H1 (cell line): ENCODE data around the gene KCNB1. TPM values are rescaled to one million over a fixed set of nuclear protein-coding genes. Genes with fewer than 3 reads are reported as not detected.

ENCODE experiments used
- CTCF ChIA-PET: fragments of 300-600 bp; sonication (Branson Sonifier 250); formaldehyde crosslinking; loops from one replicate; lab custom pipeline; 2021; ENCODE audit not compliant: partially characterized antibody; lab: Charles Lee
- POLR2A ChIA-PET: fragments of 300-600 bp; sonication (Branson Sonifier 250); formaldehyde crosslinking; loops from one replicate; lab custom pipeline; 2021; ENCODE audit warnings: inconsistent platforms; ENCODE audit not compliant: partially characterized antibody; lab: Charles Lee
- DNase-seq, 2 experiments: peaks; one replicate each; pipeline versions ENCODE4 v3.0.0 to v3.0.0-alpha.2; 2010 to 2022; ENCODE audit warnings: low spot score in 2 of 2, low read depth in 1 of 2, mixed read lengths in 1 of 2
- FAIRE-seq: peaks from 2 replicates; lab custom pipeline; 2011; peaks lifted over from hg19 to GRCh38; lab: Jason Lieb, UNC
- H2AFZ ChIP-seq: 2 replicates; pipeline ENCODE4 v1.8.1; 2012; ENCODE audit warnings: low read length, inconsistent platforms
- H2AK5ac ChIP-seq: 2 replicates; pipeline ENCODE4 v1.6.1; 2013; ENCODE audit warnings: low read depth, low read length
- H2BK120ac ChIP-seq: replicated peaks from 2 replicates; pipeline ENCODE3; 2013; ENCODE audit warnings: low read depth, low read length, inconsistent platforms
- H2BK12ac ChIP-seq: 2 replicates; pipeline ENCODE4 v1.6.1; 2013; ENCODE audit warnings: low read depth, low read length
- H2BK15ac ChIP-seq: 2 replicates; pipeline ENCODE4 v1.6.1; 2013; ENCODE audit warnings: low read length
- H2BK20ac ChIP-seq: 2 replicates; pipeline ENCODE4 v1.6.1; 2013; ENCODE audit warnings: low read length
- H2BK5ac ChIP-seq: 2 replicates; pipeline ENCODE4 v1.6.1; 2013; ENCODE audit warnings: low read depth, low read length
- H3K14ac ChIP-seq: 2 replicates; pipeline ENCODE4 v1.6.1; 2013; ENCODE audit warnings: inconsistent platforms; ENCODE audit not compliant: insufficient read length
- H3K18ac ChIP-seq: 2 replicates; pipeline ENCODE4 v1.6.1; 2013; ENCODE audit warnings: low read length; ENCODE audit errors: extremely low read depth
- H3K23ac ChIP-seq: 2 replicates; pipeline ENCODE4 v1.6.1; 2013; ENCODE audit warnings: inconsistent platforms; ENCODE audit not compliant: insufficient read length
- H3K23me2 ChIP-seq: 2 replicates; pipeline ENCODE4 v1.6.1; 2013; ENCODE audit warnings: low read depth, low read length
- H3K27ac ChIP-seq: 2 replicates; pipeline ENCODE4 v1.6.1; 2011; ENCODE audit warnings: low read depth, low read length, inconsistent platforms
- H3K27me3 ChIP-seq, 4 experiments: replicated peaks in 1 of 4; 1 replicate in 1 of 4; 2 replicates in 3 of 4; pipeline versions ENCODE4 v1.6.1 to v1.8.1; 2011 to 2013; ENCODE audit warnings: low read length in 3 of 4, mild to moderate bottlenecking in 3 of 4, inconsistent platforms in 2 of 4, mixed read lengths in 2 of 4, moderate library complexity in 1 of 4; ENCODE audit not compliant: control insufficient read depth in 3 of 4, insufficient read depth in 3 of 4; ENCODE audit errors: extremely low read depth in 1 of 4
- H3K36me3 ChIP-seq, 4 experiments: 2 replicates each; pipeline versions ENCODE4 v1.6.1 to v1.8.1; 2011 to 2013; ENCODE audit warnings: mild to moderate bottlenecking in 4 of 4, low read length in 3 of 4, moderate library complexity in 2 of 4, control low read depth in 1 of 4, inconsistent platforms in 1 of 4; ENCODE audit not compliant: insufficient read depth in 4 of 4, control insufficient read depth in 2 of 4
- H3K4ac ChIP-seq: replicated peaks from 2 replicates; pipeline ENCODE3; 2013; ENCODE audit warnings: low read length, low read depth, mixed read lengths, inconsistent platforms; ENCODE audit not compliant: insufficient read length
- H3K4me1 ChIP-seq, 4 experiments: replicated peaks in 1 of 4; 1 replicate in 1 of 4; 2 replicates in 3 of 4; pipeline versions ENCODE4 v1.6.1 to v1.8.1; 2011 to 2013; ENCODE audit warnings: low read length in 3 of 4, inconsistent platforms in 2 of 4, mixed read lengths in 1 of 4; ENCODE audit not compliant: insufficient read depth in 4 of 4, control insufficient read depth in 3 of 4
- H3K4me2 ChIP-seq, 2 experiments: 2 replicates each; pipeline versions ENCODE4 v1.6.1 to v1.8.1; 2011 to 2013; ENCODE audit warnings: low read depth in 2 of 2, low read length in 2 of 2, control low read depth in 1 of 2, inconsistent platforms in 1 of 2, mild to moderate bottlenecking in 1 of 2; ENCODE audit not compliant: insufficient read depth in 1 of 2
- H3K4me3 ChIP-seq, 4 experiments: fragments of 200-600, 300-600 bp in 1 of 4; sonication (generic), shearing (Covaris generic), sonication (Bioruptor Twin) in 1 of 4; 2 replicates each; pipeline versions ENCODE4 v1.5.1 to v1.8.1; 2011 to 2016; ENCODE audit warnings: low read length in 4 of 4, low read depth in 3 of 4, control low read depth in 2 of 4, inconsistent platforms in 2 of 4, mild to moderate bottlenecking in 2 of 4, mixed read lengths in 1 of 4, moderate library complexity in 1 of 4; ENCODE audit not compliant: insufficient read depth in 2 of 4; ENCODE audit errors: extremely low read depth in 1 of 4
- H3K56ac ChIP-seq: replicated peaks from 2 replicates; pipeline ENCODE3; 2013; ENCODE audit warnings: low read depth, mild to moderate bottlenecking, mixed read lengths, low read length, inconsistent platforms; ENCODE audit not compliant: insufficient read length
- H3K79me1 ChIP-seq: 2 replicates; pipeline ENCODE4 v1.6.1; 2013; ENCODE audit warnings: low read depth, low read length, control low read depth
- H3K79me2 ChIP-seq, 2 experiments: 2 replicates each; pipeline versions ENCODE4 v1.6.1 to v1.8.1; 2012 to 2013; ENCODE audit warnings: low read length in 2 of 2, mild to moderate bottlenecking in 2 of 2, inconsistent platforms in 1 of 2; ENCODE audit not compliant: insufficient read depth in 2 of 2, control insufficient read depth in 1 of 2
- H3K9ac ChIP-seq, 4 experiments: replicated peaks in 1 of 4; 1 replicate in 1 of 4; 2 replicates in 3 of 4; pipeline versions ENCODE4 v1.6.1 to v1.8.1; 2011 to 2013; ENCODE audit warnings: low read depth in 3 of 4, low read length in 3 of 4, control low read depth in 2 of 4, mild to moderate bottlenecking in 2 of 4, moderate library complexity in 2 of 4, inconsistent platforms in 1 of 4; ENCODE audit errors: extremely low read depth in 1 of 4
- H3K9me3 ChIP-seq, 2 experiments: 2 replicates each; pipeline versions ENCODE4 v1.6.1 to v1.8.1; 2012 to 2013; ENCODE audit warnings: mild to moderate bottlenecking in 2 of 2, moderate library complexity in 2 of 2, control low read depth in 1 of 2, inconsistent platforms in 1 of 2, low read depth in 1 of 2, low read length in 1 of 2, mixed read lengths in 1 of 2; ENCODE audit not compliant: insufficient read depth in 2 of 2
- H4K20me1 ChIP-seq, 2 experiments: replicated peaks in 1 of 2; 2 replicates each; pipeline versions ENCODE3 to v1.8.1; 2011 to 2013; ENCODE audit warnings: inconsistent platforms in 2 of 2, low read length in 2 of 2, mild to moderate bottlenecking in 1 of 2; ENCODE audit not compliant: insufficient read depth in 2 of 2, control insufficient read depth in 1 of 2
- H4K5ac ChIP-seq: 2 replicates; pipeline ENCODE4 v1.6.1; 2013; ENCODE audit warnings: low read length, low read depth, mixed read lengths, inconsistent platforms; ENCODE audit not compliant: insufficient read length
- H4K8ac ChIP-seq: 2 replicates; pipeline ENCODE4 v1.8.0; 2013; ENCODE audit warnings: mild to moderate bottlenecking, moderate library complexity, low read length, inconsistent platforms; ENCODE audit not compliant: insufficient read depth; ENCODE audit errors: extremely low read depth
- H4K91ac ChIP-seq: replicated peaks from 2 replicates; pipeline ENCODE3; 2013; ENCODE audit warnings: low read length, mixed read lengths, inconsistent platforms; ENCODE audit not compliant: insufficient read length
- CREB1 ChIP-seq: IDR thresholded peaks from 2 replicates; pipeline ENCODE4 v1.6.1; 2012; ENCODE audit warnings: inconsistent platforms
- HDAC2 ChIP-seq, 2 experiments: fragments of 300-600 bp in 1 of 2; sonication (generic) in 1 of 2; IDR thresholded peaks; 2 replicates each; pipeline ENCODE4 v1.6.1; 2011 to 2012; ENCODE audit warnings: low read depth in 2 of 2, low read length in 2 of 2, mild to moderate bottlenecking in 2 of 2, moderate library complexity in 2 of 2, borderline replicate concordance in 1 of 2, inconsistent platforms in 1 of 2
- KDM1A ChIP-seq: fragments of 200-600, 300-600 bp; sonication (generic); IDR thresholded peaks from 2 replicates; pipeline ENCODE4 v1.7.1; 2016; ENCODE audit warnings: mild to moderate bottlenecking, low read length, borderline replicate concordance
- NANOG ChIP-seq: IDR thresholded peaks from 2 replicates; pipeline ENCODE4 v1.6.1; 2011; ENCODE audit warnings: low read length, low read depth, mild to moderate bottlenecking, inconsistent platforms; ENCODE audit not compliant: insufficient read depth, poor library complexity, severe bottlenecking
- NRF1 ChIP-seq: IDR thresholded peaks from 2 replicates; pipeline ENCODE4 v1.6.1; 2011; ENCODE audit warnings: mild to moderate bottlenecking, low read depth, low read length, improper control_type of control experiment
- USF2 ChIP-seq: IDR thresholded peaks from 2 replicates; pipeline ENCODE4 v1.6.1; 2011; ENCODE audit warnings: low read length, improper control_type of control experiment
- WGBS, 2 experiments: shearing (Covaris generic) in 1 of 2; methylation state at CpG; one replicate each; pipeline versions ENCODE4 v1.1.6 to v1.1.7; 2013 to 2015; ENCODE audit warnings: low lambda C conversion rate in 2 of 2, mixed read lengths in 2 of 2, inconsistent platforms in 1 of 2, low coverage in 1 of 2, missing lambda C conversion rate in 1 of 2; ENCODE audit not compliant: insufficient replicate concordance in 2 of 2, insufficient coverage in 1 of 2, insufficient read length in 1 of 2; ENCODE audit errors: extremely low coverage in 1 of 2, missing lambda C conversion rate in 1 of 2; 5-methylcytosine and 5-hydroxymethylcytosine counted together
- polyA plus RNA-seq, 7 experiments: library from polyadenylated mRNA; depleted of rRNA in 3 of 7; stranded (reverse) in 5 of 7; unstranded in 2 of 7; fragments of >200 nt in 5 of 7; fragments of 200-250 nt in 2 of 7; gene quantifications; 1 replicate in 5 of 7; 2 replicates in 1 of 7; 4 replicates in 1 of 7; pipeline versions ENCODE4 v1.2.1 to v1.2.3, GENCODE V29; 2011 to 2013; ENCODE audit warnings: missing spikeins in 2 of 7, mixed read lengths in 2 of 7
- total RNA-seq: library from RNA; stranded (reverse); fragmentation: NEBNext Ultra II Directional; extraction: Animal tissue kit (Norgen Biotek cat#: 25700); gene quantifications from 2 replicates; pipeline ENCODE4 v1.2.1, GENCODE V29; 2021

Gene KCNB1
- total and polyA plus RNA-seq, 2 of the 8 experiments (the other 6 are each of a cell fraction or from before 2014, with no cell fraction given): 0.58 to 0.67 TPM

DNA sequence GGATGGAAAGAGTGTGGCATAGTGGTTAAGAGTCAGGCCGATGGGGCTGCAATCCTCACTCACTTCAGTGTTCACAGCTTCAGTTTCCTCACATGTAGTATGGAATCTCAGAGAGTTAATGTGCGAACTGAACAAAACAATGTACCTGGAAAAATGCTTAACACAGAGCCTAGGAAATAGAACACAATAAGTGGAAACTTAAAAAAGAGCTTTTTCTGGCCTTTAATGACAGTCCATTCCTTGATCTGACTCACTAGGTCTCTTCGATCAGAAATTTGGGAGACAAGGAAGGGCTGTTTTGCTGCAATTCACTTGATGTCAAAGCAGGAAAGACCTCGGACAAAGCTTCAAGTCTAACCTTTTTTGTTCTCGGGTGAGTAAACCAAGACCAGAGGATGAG, 56.1 kb downstream of the KCNB1 start:
- POLR2A ChIA-PET: no interaction called here
- no peak overlapping the region for H2BK120ac ChIP-seq

More for the DNA sequence above, 56.1 kb downstream of the KCNB1 start:
- no peak overlapping the region for H3K56ac ChIP-seq
- 88% methylated on average over 5 of the region's 5 CpGs; no CpG with 5 or more reads in 1 of the 2 experiments for WGBS, 2 experiments
- H3K4me3 ChIP-seq: no peak overlapping the region
- H2BK15ac ChIP-seq: no peak overlapping the region
- no peak overlapping the region for H4K8ac ChIP-seq
- no peak overlapping the region for H4K5ac ChIP-seq
- no peaks in the 10 kb centered on the region for H3K79me1 ChIP-seq
- no peaks in the 10 kb centered on the region for H3K79me2 ChIP-seq
- no peak overlapping the region for H3K27ac ChIP-seq
- H3K9ac ChIP-seq: no peak overlapping the region
- H2BK5ac ChIP-seq: no peak overlapping the region
- H4K20me1 ChIP-seq: peaks cover 0 to 2% of the 10 kb centered on the region in 2 experiments
- no peak overlapping the region for H3K18ac ChIP-seq
- H3K14ac ChIP-seq: no peak overlapping the region
- CTCF ChIA-PET: interaction anchor here (0.7 to 2.9 kb wide), 12 partner anchors 9 to 183 kb away, joined by 3 to 9 read pairs (median 4); no protein-coding TSS in a partner anchor
- H3K36me3 ChIP-seq: no peaks in the 10 kb centered on the region
- H3K23ac ChIP-seq: no peak overlapping the region
- H3K4ac ChIP-seq: no peak overlapping the region
- H4K91ac ChIP-seq: no peak overlapping the region
- no peak overlapping the region for H2AK5ac ChIP-seq
- TF ChIP-seq NRF1 (no peak), CREB1 (no peak), HDAC2 (IDR thresholded peaks at IDR 0.05; ENCODE audit: borderline replicate concordance in 1 of 2, low read depth in 2 of 2, low read length in 2 of 2) (no peak), KDM1A (no peak), USF2 (no peak), NANOG (no peak)
- H2AFZ ChIP-seq: no peak overlapping the region
- no peak overlapping the region for H2BK20ac ChIP-seq
- no peaks in the 10 kb centered on the region for H3K9me3 ChIP-seq
- H2BK12ac ChIP-seq: no peak overlapping the region
- DNase-seq: no peak
- no peaks in the 10 kb centered on the region for H3K4me1 ChIP-seq
- no peak for FAIRE-seq
- H3K23me2 ChIP-seq: peaks cover 3% of the 10 kb centered on the region; the same call in 1 of the 2 replicates
- H3K4me2 ChIP-seq: no peak overlapping the region
- no peaks in the 10 kb centered on the region for H3K27me3 ChIP-seq
